Fibroblast of peridontal ligament (primary cell): ENCODE measurements around the gene TRABD2A.
"Not testable (repeated sequence)": the region's sequence is repeated elsewhere in the genome, so short reads cannot be mapped to it uniquely, and the experiment has no call there.

Experiments used
- DNase-seq: peaks from one replicate; pipeline ENCODE4 v3.0.0-alpha.2; 2010; ENCODE audit errors: extremely low read depth

Gene TRABD2A

GRCh38 chr2:84879584-84880394 lies 1.1 kb downstream of the TRABD2A start:
- peak; percentile 23 for DNase-seq

GRCh38 chr2:84878896-84879583 lies 1.8 kb downstream of the TRABD2A start:
- DNase-seq, result no peak

- no peak for DNase-seq
Observed at GRCh38 chr2:84878459-84878858, 2.4 kb downstream of the TRABD2A start.

- DNase-seq, result peak; percentile 23
Observed at GRCh38 chr2:84876369-84876768, 4.5 kb downstream of the TRABD2A start.

GRCh38 chr2:84875619-84876018 lies 5.3 kb downstream of the TRABD2A start:
- not testable (repeated sequence) for DNase-seq

GRCh38 chr2:84875213-84875560 lies 5.7 kb downstream of the TRABD2A start:
- no peak for DNase-seq

GRCh38 chr2:84874381-84875212 lies 6.3 kb downstream of the TRABD2A start:
- peak; percentile 68 for DNase-seq

- DNase-seq, result no peak
Observed at GRCh38 chr2:84873350-84873749, 7.5 kb downstream of the TRABD2A start.

- not testable (repeated sequence) for DNase-seq
Observed at GRCh38 chr2:84872691-84873090, 8.2 kb downstream of the TRABD2A start.

- DNase-seq, result no peak
Observed at GRCh38 chr2:84870306-84870705, 10.6 kb downstream of the TRABD2A start.

- DNase-seq, result not testable (repeated sequence)
Observed at GRCh38 chr2:84868327-84868726, 12.6 kb downstream of the TRABD2A start.

GRCh38 chr2:84866122-84866521 lies 14.8 kb downstream of the TRABD2A start:
- peak; percentile 85 for DNase-seq

- peak; percentile 72 for DNase-seq
Observed at GRCh38 chr2:84865181-84865783, 15.6 kb downstream of the TRABD2A start.

- no peak for DNase-seq
Observed at GRCh38 chr2:84862006-84862405, 18.9 kb downstream of the TRABD2A start.

GRCh38 chr2:84861539-84861938 lies 19.3 kb downstream of the TRABD2A start:
- DNase-seq, result no peak

- no peak for DNase-seq
Observed at GRCh38 chr2:84858937-84859336, 21.9 kb downstream of the TRABD2A start.

GRCh38 chr2:84858123-84858522 lies 22.8 kb downstream of the TRABD2A start:
- no peak for DNase-seq

GRCh38 chr2:84857566-84857965 lies 23.3 kb downstream of the TRABD2A start:
- no peak for DNase-seq

GRCh38 chr2:84856787-84857186 lies 24.1 kb downstream of the TRABD2A start:
- no peak for DNase-seq

GRCh38 chr2:84855731-84856130 lies 25.2 kb downstream of the TRABD2A start:
- no peak for DNase-seq

GRCh38 chr2:84854850-84855249 lies 26.0 kb downstream of the TRABD2A start:
- DNase-seq, result no peak

GRCh38 chr2:84851876-84852275 lies 29.0 kb downstream of the TRABD2A start:
- DNase-seq, result no peak
